ENCODE results near the gene B3GALT6.

Gene B3GALT6

GRCh38 chr1:1202831-1203560, 29.0 kb upstream of the B3GALT6 start:
- ATAC-seq: no peak

DNA sequence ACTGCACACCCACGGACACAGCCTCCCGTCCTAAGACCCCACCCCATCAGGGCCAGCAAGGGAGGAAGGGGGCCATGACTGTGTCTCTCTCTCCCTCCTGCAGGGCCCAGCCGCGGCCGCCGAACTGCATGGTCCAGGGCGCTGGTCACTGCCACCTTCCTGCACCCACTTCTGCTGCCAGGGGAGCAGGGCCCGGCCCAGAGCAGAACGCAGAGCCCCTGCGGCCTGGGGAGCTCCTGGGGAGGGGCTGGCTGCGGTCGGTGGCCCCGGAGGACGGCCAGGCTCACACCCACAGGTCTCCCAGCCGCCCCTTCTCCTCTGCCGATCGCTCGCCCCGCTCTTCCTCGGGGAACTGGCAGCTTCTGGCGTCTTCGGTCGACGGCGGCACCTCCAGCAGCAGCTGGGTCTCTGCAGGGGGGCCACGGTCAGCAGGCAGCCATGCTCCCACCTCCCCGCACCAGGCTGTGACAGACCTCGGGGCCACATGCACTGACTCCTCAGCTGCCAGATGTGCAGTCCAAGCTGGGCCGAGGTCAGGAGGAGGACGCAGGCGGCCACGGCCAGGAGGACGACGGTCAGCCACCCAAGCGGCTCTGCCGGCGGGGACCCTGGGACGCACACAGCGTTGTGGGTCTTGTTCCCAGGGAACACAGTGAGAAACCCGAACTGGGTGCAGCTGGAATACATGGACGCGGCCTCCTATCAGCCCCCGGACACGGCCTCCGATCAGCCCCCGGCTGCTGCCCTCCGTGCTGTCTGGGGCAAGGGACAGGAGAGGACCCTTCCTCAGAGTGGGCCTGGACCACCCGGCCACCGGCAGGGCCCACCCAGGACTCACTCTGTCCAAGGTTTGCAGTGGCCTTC, 28.2 kb upstream of the B3GALT6 start:
- no peak for ATAC-seq

- ATAC-seq: no peak
These were observed 27.6 kb upstream of the B3GALT6 start for GRCh38 chr1:1204425-1204920.

GRCh38 chr1:1204998-1205768, 26.9 kb upstream of the B3GALT6 start:
- no peak for ATAC-seq

DNA sequence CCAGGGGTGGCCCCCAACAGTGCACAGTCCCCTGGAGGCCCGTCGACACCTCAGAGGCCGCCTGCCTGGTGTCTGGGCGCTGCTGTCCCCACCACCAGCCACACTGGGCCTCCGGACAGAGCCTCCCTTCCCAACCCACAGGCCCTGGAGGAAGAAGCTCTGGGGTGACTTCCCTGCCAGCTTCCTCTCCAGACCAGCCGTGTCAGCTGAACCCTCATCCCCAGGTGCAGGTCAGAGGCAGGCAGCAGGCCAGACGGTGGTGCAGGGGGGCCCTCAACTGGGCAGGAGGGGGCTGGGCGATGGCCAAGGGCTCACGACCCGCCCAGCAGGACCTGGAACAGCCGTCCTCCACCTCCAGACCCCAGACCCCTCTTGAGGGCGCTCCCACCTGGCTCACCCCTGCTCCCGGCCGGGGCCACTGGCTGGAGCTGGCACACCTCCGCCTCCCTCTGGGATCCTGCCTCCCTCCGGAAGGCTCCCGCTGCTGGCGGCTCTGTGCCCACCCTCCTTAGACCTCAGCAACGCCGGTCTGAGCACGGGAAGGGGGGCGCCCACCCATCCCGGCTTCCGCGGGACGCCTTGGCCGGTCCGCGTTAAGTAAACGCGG, 26.2 kb upstream of the B3GALT6 start:
- no peak for ATAC-seq

DNA sequence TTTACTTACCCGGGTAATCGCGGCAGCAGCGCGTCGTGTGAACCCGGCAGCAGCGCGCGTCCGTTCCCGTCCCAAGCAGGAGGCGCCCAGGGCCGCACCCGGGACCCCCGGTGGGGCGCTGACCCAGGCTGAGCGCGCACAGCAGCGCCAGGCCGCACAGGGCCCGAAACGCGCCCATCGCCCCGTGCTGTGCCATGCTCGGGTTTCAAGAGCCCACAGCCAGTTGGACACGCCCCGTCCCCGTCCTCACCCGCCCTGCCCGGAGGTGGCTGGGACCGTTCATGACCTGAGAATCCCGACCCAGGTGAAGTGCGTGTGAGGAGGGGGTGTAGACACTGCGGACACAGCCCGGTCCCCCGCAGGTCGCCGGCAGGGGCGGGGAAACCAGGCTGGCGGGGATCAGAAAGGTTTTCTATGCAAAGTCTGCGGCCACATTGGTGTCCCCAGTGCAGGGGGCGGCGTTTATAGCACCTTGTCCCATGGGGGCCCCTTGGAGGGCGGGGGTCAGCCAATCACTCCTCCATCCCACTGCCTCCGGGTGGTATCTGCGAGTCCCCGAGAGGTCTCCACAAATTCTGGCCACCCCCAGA, 25.6 kb upstream of the B3GALT6 start, which contains the start of gene TNFRSF18:
TNFRSF18 (minus strand) TSS at position 217 of the 590 bp plus-strand sequence; CDS start at position 196, 21 bp downstream.
- ATAC-seq: peak; percentile 17 to 18

- no peak for ATAC-seq
These were observed 25.0 kb upstream of the B3GALT6 start for GRCh38 chr1:1206966-1207531.

- no peak for ATAC-seq
These were observed 24.5 kb upstream of the B3GALT6 start for GRCh38 chr1:1207571-1207892.

DNA sequence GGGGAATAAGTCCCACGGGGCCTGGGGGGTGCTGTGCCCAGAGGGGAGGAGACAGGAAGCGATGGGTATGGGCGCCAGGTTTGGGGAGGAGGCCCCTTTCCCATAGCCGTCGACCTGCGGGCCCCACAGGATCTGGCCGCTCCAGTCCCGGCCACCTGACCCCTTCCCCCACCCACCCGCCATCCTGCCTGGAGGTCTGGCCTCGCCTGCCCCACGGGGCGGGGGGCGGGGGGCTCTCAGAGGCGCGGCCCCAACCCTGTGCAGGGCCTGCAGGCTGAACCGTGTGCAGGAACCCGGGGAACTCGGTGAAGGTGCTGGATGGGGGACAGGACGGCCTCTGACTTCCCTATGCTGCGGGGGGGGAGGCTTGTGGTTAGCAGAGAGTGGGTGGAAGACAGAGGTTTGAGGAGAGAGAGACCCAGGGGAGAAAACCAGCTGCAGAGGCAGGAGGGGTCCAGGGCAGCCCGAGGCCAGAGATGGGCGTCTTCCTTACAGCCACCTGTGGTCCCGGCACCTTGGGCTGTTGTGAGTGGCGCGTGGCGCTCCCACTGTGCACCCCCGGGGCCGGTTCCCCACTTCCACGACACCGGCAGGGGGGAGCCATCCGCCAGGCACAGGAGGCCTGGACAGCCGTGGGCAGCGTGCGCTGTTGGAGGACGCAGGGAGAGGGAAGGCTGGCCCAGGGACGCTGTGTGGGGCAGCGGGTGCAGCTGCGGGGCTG, 23.2 kb upstream of the B3GALT6 start:
- peak; percentile 3 to 5 for ATAC-seq

DNA sequence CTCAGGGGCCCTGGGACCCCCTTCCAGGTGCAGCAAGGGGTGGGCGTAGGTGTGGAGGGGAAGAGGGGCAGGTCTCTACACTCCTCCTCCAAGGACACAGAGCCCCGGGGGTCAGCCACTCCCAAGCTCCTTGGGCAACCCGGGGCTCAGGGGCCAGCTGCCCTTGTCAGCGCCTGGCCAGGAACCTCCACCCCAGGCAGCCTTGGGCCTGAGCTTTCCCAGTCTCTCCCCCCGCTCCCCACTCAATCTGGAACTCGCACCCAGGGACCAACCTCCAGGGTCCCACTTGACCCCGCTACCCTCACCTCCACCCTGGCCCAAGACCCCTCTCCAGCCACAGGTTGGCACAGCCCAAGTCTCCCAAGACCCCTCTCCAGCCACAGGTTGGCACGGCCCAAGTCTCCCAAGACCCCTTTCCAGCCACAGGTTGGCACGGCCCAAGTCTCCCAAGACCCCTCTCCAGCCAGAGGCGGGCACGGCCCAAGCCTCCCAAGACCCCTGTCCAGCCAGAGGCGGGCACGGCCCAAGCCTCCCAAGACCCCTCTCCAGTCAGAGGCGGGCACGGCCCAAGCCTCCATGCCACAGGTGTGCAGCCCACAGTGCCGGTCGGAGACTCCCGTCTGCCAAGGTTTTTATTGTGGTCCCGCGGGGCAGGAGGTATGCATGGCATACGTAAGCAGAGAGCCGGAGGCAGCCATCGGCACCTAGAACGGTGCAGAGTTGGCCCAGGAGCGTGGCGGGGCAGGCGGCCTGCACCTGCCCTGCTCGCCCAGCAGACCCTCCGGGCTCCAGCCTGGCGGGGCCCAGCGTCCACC, 21.1 kb upstream of the B3GALT6 start:
- no peak for ATAC-seq

DNA sequence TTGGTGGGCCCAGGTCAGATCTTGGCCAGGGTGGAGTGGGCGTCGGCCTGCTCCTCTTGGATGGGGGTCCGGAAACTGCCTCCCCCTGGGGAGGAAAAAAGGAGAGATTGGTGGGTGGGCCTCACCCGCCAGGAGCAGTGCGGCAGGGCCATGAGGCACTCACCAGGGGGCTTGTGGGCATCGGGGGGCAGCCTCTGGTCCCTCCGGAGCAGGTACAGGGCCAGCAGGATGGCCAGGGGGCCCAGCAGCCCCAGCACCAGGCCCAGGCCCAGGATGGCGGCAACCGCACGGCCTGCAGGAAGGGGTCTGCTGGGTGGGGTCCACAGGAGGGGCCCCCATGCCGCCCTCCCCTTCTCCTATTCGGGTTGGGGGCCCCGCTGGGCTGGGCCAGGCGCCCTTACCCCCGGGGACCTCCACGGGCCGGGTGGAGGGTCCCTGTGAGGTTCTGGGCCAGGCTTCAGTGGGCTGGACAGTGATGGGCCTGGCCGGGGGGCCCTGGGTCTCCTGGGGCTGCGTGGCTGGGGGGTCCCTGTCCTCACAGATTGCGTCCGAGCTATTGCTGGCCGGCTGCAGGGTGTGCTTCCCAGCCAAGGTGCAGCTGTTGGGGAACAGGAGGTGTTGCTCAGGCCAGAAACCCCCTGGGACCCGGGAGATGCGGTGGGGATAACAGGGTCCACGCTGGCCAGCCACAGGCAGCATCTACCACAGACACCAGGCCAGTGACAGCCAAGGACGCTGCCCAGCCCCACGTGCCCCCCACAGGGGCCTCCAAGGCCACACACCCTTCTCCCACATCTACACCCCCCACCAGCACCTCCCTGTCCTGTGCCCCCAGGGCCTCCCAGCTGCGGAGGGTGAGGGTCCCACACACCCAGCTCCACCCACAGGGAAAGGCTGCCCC, 20.2 kb upstream of the B3GALT6 start:
- no peak for ATAC-seq

- no peak for ATAC-seq
These were observed 19.2 kb upstream of the B3GALT6 start for GRCh38 chr1:1212780-1213344.

DNA sequence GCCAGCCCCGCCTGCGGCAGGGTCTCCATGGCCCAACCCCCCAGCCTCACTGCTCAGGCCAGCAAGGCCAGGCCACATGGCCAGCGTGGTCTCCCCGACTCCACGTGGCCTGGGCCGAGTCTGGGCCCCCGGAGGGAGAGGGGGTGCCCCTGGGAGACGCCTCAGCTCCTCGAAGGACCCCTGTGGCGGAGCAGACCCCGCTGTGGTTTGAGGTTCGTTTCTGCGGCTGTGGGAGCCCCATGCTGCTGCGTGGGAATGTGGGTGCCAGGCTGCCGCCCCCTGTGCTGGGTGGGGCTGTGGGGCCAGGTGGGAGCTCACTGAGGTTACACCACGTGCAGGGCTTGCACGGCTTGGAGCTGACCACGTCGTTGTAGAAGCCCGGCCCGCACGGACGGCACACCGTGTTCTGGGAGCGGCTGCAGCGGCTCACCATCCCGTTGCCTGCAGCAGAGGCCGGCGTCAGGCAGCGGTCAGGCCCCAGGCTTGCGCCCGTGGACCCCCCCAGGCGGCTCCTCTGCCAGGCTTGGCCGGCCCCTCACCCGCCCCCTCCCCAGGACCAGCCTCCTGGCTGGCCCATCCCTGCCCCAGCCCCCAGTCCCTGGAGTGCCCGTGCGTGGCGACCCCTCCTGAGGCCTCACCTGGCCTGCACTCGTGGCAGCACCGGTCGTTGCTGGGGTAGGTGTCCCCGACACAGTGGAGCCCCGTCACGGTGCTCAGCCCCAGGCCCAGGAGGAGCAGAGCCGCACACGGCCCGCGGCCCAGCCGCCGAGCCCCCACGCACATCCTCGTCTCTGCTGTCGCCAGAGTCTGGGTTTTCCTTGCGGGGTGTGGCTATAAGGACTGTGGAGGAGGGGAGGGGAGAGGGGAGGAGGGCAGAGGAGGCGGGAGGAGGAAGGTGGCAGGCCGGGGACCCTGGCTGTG, 18.4 kb upstream of the B3GALT6 start, which contains the start of gene TNFRSF4:
TNFRSF4 (minus strand) TSS at position 809 of the 921 bp plus-strand sequence; CDS start at position 783, 26 bp downstream.
- ATAC-seq: peak; percentile 27 to 31

DNA sequence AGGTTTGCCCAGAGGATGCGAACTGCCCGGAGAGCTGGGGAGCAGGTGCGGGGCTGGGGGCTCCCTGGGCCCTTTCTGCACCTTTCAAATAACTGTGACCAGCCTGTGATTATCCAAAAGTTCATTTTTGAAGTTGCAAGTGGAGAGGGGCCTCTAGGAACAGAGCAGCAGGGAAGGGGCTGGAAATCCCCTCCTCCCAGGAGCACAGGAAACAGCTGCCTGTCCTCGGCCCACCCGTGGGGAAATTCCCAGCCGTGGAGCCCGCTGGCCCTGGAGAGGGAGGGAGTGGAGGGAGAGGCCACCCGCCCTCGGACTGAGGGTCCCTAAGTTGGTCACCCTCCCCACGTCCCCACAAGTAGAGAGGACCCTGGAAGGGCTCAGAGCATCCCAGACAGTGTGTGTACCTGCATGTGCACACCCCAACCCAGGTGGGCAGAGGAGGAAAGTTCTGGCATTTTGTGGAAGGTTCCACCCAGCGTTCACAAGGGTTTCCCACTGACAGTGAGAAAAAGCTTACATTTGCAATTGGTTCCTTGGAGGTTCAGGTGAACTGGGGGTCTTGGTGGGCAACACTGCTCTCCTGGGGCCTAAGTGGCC, 16.9 kb upstream of the B3GALT6 start:
- ATAC-seq: no peak

DNA sequence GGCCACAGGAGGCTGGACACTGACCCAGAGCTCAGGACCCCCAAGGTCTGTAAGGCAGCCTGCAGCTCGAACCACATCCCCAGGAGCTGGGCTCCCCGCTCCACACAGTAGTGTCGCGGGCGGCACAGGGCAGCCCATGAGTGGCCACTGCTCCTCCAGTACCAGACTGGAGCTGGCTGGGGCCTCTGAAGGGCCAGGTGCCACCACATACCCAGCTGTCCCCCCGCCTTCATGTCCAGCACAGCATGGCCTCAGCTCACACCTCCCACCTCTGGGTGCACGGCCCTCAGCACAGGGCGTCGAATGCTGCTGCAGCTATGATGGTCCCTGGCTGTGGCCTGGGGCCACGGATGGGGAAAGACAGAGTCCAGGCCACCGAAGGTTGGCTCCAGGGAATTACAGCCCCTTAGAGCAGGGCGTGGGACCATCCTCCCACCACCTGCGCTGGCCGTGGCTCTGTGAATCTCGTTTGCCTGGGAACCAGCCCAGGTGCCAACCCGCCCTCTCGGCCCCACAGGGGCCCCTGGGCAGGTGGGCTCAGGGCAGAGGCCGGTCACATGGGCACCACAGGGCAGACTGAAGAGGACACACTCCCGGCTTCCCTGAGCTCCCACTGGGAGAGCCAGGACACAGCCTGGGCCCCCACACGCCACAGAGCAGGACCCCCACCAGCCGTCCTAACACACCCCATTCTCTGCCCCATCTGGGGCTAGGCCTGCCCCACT, 16.0 kb upstream of the B3GALT6 start:
- ATAC-seq: no peak
